ENCODE data around the gene ENTPD8. TPM values are rescaled to one million over a fixed set of nuclear protein-coding genes. Genes with fewer than 3 reads are reported as not detected.

Gene ENTPD8
- total and polyA plus RNA-seq, 2 of the 13 experiments (the other 11 are each of a cell fraction or from before 2014, with no cell fraction given): 0.26 to 0.44 TPM

DNA sequence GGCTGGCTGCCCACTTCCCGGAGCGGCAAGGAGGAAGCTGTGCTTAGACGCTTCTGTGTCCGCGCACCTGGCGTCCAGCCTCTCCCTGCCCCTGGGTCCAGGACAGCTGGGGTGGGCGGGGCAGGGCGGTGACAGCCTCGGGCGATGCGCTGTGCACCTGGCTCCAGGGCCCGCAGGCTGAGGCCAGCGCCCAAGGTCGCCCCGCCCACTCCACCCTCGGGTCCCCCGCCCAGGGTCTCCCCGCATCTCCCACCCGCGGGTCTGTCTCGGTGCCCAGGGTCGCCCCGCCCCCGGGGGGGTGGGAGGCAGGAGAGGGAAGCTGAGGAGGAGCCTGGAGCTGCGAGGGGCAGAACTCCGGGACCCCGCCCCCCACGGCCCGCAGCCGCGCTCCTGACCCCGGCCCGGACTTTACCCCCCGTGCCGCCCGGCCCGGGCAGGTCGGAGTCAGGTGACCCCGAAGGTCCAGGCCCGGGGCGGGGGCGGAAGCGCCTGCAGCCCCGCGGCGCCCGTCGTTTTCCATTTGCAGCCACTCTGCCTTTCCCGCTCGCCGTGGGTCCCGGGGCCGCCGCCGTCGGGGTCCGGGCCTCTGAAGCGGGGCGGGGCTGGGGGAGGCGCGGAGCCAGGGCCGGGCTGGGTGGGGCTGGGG lies at the start of gene ENTPD8 (continued):
- TF ChIP-seq ZNF281 (CRISPR knock-in tag; IDR thresholded peaks at IDR 0.05; ENCODE audit: borderline replicate concordance): peak; percentile 70; the same call in 1 of the 2 replicates
- 0 out of 2 replicates have a peak, but pooled peaks have one; percentile 58 for TF ChIP-seq ZNF614 (CRISPR knock-in tag; IDR thresholded peaks at IDR 0.05; ENCODE audit: borderline replicate concordance)
- no peak for TF ChIP-seq POLR2A (IDR thresholded peaks at IDR 0.05; ENCODE audit: insufficient read depth in 1 of 2, low read depth in 2 of 2, low read length in 2 of 2)
- peak; percentile 77 for TF ChIP-seq GABPB1 (CRISPR knock-in tag; IDR thresholded peaks at IDR 0.05)
- peak; percentile 57 for TF ChIP-seq ARNTL (CRISPR knock-in tag; IDR thresholded peaks at IDR 0.05)
- peak; percentile 56 for TF ChIP-seq POLR2G (IDR thresholded peaks at IDR 0.05; ENCODE audit: low read depth, low read length)
- TF ChIP-seq SMARCC2 (IDR thresholded peaks at IDR 0.05): no peak
- TF ChIP-seq TFDP2 (CRISPR knock-in tag; IDR thresholded peaks at IDR 0.05): peak; percentile 71
- peak; percentile 65 for TF ChIP-seq RARA (CRISPR knock-in tag; IDR thresholded peaks at IDR 0.05)
- TF ChIP-seq ZEB1 (IDR thresholded peaks at IDR 0.05; ENCODE audit: insufficient replicate concordance, low read depth): peak; percentile 94
- TF ChIP-seq, protein P1, sequence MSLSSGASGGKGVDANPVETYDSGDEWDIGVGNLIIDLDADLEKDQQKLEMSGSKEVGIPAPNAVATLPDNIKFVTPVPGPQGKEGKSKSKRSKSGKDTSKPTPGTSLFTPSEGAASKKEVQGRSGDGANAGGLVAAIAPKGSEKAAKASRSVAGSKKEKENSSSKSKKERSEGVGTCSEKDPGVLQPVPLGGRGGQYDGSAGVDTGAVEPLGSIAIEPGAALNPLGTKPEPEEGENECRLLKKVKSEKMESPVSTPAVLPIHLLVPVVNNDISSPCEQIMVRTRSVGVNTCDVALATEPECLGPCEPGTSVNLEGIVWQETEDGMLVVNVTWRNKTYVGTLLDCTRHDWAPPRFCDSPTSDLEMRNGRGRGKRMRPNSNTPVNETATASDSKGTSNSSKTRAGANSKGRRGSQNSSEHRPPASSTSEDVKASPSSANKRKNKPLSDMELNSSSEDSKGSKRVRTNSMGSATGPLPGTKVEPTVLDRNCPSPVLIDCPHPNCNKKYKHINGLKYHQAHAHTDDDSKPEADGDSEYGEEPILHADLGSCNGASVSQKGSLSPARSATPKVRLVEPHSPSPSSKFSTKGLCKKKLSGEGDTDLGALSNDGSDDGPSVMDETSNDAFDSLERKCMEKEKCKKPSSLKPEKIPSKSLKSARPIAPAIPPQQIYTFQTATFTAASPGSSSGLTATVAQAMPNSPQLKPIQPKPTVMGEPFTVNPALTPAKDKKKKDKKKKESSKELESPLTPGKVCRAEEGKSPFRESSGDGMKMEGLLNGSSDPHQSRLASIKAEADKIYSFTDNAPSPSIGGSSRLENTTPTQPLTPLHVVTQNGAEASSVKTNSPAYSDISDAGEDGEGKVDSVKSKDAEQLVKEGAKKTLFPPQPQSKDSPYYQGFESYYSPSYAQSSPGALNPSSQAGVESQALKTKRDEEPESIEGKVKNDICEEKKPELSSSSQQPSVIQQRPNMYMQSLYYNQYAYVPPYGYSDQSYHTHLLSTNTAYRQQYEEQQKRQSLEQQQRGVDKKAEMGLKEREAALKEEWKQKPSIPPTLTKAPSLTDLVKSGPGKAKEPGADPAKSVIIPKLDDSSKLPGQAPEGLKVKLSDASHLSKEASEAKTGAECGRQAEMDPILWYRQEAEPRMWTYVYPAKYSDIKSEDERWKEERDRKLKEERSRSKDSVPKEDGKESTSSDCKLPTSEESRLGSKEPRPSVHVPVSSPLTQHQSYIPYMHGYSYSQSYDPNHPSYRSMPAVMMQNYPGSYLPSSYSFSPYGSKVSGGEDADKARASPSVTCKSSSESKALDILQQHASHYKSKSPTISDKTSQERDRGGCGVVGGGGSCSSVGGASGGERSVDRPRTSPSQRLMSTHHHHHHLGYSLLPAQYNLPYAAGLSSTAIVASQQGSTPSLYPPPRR (CRISPR knock-in tag; IDR thresholded peaks at IDR 0.05; ENCODE audit: borderline replicate concordance): peak; percentile 55; the same call in 1 of the 2 replicates
- 0 out of 2 replicates have a peak, but pooled peaks have one; percentile 26 for TF ChIP-seq SIX4 (CRISPR knock-in tag; IDR thresholded peaks at IDR 0.05)
- peak; percentile 36; the same call in 1 of the 2 replicates for TF ChIP-seq ZNF556 (CRISPR knock-in tag; IDR thresholded peaks at IDR 0.05; ENCODE audit: borderline replicate concordance)
- peak; percentile 55 for TF ChIP-seq HDAC2 (CRISPR knock-in tag; IDR thresholded peaks at IDR 0.05)
- TF ChIP-seq HES4 (CRISPR knock-in tag; IDR thresholded peaks at IDR 0.05; ENCODE audit: borderline replicate concordance): no peak
- TF ChIP-seq FOXC1 (CRISPR knock-in tag; IDR thresholded peaks at IDR 0.05; ENCODE audit: borderline replicate concordance): peak; percentile 80; the same call in 1 of the 2 replicates
- TF ChIP-seq, protein P2, sequence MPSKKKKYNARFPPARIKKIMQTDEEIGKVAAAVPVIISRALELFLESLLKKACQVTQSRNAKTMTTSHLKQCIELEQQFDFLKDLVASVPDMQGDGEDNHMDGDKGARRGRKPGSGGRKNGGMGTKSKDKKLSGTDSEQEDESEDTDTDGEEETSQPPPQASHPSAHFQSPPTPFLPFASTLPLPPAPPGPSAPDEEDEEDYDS (CRISPR knock-in tag; IDR thresholded peaks at IDR 0.05): 0 out of 2 replicates have a peak, but pooled peaks have one; percentile 23
- TF ChIP-seq HDAC1 (CRISPR knock-in tag; IDR thresholded peaks at IDR 0.05): peak; percentile 86
- TF ChIP-seq BCL6 (CRISPR knock-in tag; IDR thresholded peaks at IDR 0.05): peak; percentile 50; the same call in 1 of the 2 replicates
- no peak for TF ChIP-seq ZNF383 (CRISPR knock-in tag; IDR thresholded peaks at IDR 0.05; ENCODE audit: borderline replicate concordance)
- peak; percentile 95 for TF ChIP-seq ESRRA (CRISPR knock-in tag; IDR thresholded peaks at IDR 0.05; ENCODE audit: low read depth)
